OCI-LY3 (cell line): ENCODE measurements around the gene HNRNPA1.

Experiments used
- H2AFZ ChIP-seq: fragments of 200-600, 300-600 bp; shearing (Covaris generic); 2 replicates; pipeline ENCODE4 v1.6.0; 2014; ENCODE audit warnings: antibody characterized with exemption, low read depth, low read length
- H3K27ac ChIP-seq: fragments of 200-600, 300-600 bp; sonication (generic); 2 replicates; pipeline ENCODE4 v1.5.1; 2014; ENCODE audit warnings: mild to moderate bottlenecking, low read length, moderate library complexity, mixed read lengths
- H3K27me3 ChIP-seq: fragments of 200-600, 300-600 bp; sonication (generic); 2 replicates; pipeline ENCODE4 v1.6.1; 2014; ENCODE audit warnings: low read depth, low read length, mixed read lengths
- H3K36me3 ChIP-seq: fragments of 200-600, 300-600 bp; sonication (generic); replicated peaks from 2 replicates; pipeline ENCODE3; 2014; ENCODE audit warnings: low read depth, low read length, mixed read lengths
- H3K4me1 ChIP-seq: fragments of 300-600, 200-600 bp; sonication (generic); 2 replicates; pipeline ENCODE4 v1.6.1; 2014; ENCODE audit warnings: low read length, mixed read lengths
- H3K4me2 ChIP-seq: fragments of 200-600, 300-600 bp; sonication (generic); 2 replicates; pipeline ENCODE4 v1.6.1; 2014; ENCODE audit warnings: low read length, mixed read lengths
- H3K4me3 ChIP-seq: fragments of 300-600, 200-600 bp; sonication (generic); 2 replicates; pipeline ENCODE4 v1.5.1; 2014; ENCODE audit warnings: antibody characterized with exemption, mild to moderate bottlenecking, low read length, moderate library complexity
- H3K79me2 ChIP-seq: fragments of 300-600, 200-600 bp; shearing (Covaris generic); 2 replicates; pipeline ENCODE4 v1.6.1; 2014; ENCODE audit warnings: mild to moderate bottlenecking, low read length, mixed read lengths
- H3K9ac ChIP-seq: fragments of 300-600, 200-600 bp; shearing (Covaris generic); 2 replicates; pipeline ENCODE4 v1.6.0; 2014; ENCODE audit warnings: mild to moderate bottlenecking, low read length, moderate library complexity
- H3K9me3 ChIP-seq: fragments of 200-600, 300-600 bp; shearing (Covaris generic); 2 replicates; pipeline ENCODE4 v1.6.1; 2014; ENCODE audit warnings: low read length, mixed read lengths; ENCODE audit not compliant: insufficient read depth
- H4K20me1 ChIP-seq: fragments of 200-600, 300-600 bp; sonication (generic); 2 replicates; pipeline ENCODE4 v1.6.1; 2016; ENCODE audit warnings: low read length, mixed read lengths; ENCODE audit not compliant: insufficient read depth
- EZH2phosphoT487 ChIP-seq: fragments of 200-600 bp; shearing (Covaris generic); IDR thresholded peaks from 2 replicates; pipeline ENCODE4 v1.6.1; 2018; ENCODE audit warnings: antibody characterized with exemption, mixed run types, low read depth
- TF ChIP-seq, protein P1 (sequence below): fragments of 200-600, 300-600 bp; sonication (generic); IDR thresholded peaks from 2 replicates; pipeline ENCODE4 v1.5.1; 2014; ENCODE audit warnings: antibody characterized with exemption, low read length, low read depth

The HNRNPA1 gene

DNA sequence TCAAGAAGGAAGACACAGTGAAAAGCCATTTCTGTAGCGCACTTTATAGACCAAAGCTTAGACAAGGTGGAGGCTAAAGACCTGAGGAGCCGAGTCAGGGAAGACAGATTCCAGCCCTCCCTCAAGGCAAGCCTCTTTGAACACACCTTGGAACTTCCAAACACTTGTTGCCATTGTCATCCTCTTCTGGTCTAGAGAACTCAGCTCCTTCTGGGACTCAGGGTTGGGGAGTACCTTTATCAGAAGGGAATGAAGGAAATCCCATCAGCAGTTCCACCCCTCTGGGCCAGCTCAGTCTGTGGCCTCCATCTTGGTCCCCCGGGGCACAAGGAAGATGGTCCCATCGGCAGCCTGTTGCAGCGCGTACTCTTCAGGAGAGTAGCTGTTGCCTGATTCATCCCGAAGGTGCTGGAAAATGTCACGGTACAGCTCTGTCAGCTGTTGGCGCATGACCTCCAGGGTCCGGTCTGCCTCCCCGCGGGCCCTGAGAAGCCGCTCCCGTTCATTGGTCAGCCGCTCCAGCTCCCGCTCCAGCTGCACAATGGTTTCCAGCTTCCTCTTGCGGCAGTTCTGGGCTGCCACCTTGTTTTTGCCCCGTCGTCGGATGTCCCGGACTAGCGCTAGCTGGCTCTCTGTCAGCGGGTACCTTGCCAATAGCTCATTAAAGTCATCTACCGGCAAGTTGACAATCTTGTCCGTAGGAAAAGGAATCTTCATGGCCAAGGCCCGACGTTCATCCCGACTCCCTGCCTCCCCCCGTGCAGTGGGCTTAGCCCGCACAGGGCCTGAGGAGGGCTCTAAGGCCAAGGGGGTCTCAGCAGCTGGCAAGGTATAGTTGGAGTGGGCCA lies 11.8 kb downstream of the HNRNPA1 start:
- no peaks in the 10 kb centered on the region for H3K9me3 ChIP-seq
- H3K4me1 ChIP-seq: no peaks in the 10 kb centered on the region
- no peak overlapping the region for H3K4me3 ChIP-seq
- no peak overlapping the region for H3K27ac ChIP-seq
- H3K9ac ChIP-seq: no peak overlapping the region
- H4K20me1 ChIP-seq: peaks cover 5% of the 10 kb centered on the region
- no peaks in the 10 kb centered on the region for H3K79me2 ChIP-seq
- H2AFZ ChIP-seq: no peak overlapping the region
- H3K27me3 ChIP-seq: no peaks in the 10 kb centered on the region; the same call in 1 of the 2 replicates
- H3K4me2 ChIP-seq: no peak overlapping the region
- no peak for TF ChIP-seq EZH2phosphoT487
- TF ChIP-seq, protein P1, sequence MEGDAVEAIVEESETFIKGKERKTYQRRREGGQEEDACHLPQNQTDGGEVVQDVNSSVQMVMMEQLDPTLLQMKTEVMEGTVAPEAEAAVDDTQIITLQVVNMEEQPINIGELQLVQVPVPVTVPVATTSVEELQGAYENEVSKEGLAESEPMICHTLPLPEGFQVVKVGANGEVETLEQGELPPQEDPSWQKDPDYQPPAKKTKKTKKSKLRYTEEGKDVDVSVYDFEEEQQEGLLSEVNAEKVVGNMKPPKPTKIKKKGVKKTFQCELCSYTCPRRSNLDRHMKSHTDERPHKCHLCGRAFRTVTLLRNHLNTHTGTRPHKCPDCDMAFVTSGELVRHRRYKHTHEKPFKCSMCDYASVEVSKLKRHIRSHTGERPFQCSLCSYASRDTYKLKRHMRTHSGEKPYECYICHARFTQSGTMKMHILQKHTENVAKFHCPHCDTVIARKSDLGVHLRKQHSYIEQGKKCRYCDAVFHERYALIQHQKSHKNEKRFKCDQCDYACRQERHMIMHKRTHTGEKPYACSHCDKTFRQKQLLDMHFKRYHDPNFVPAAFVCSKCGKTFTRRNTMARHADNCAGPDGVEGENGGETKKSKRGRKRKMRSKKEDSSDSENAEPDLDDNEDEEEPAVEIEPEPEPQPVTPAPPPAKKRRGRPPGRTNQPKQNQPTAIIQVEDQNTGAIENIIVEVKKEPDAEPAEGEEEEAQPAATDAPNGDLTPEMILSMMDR: no peak
- peaks cover 7% of the 10 kb centered on the region for H3K36me3 ChIP-seq

DNA sequence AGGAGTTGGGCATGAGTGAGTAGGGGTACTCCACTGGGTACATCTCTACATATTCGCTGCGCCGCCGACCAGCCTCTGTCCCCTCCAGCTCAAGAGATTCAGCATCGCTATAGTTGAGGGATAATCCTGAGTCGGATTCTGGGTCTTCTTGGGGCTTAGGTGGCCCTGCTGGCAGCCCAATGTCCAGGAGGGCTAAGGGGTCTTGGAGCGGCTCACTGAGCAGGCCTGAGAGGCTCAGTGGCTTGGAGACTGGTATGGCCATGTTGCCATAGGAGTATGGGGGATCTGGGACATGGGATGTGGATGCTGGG lies 12.4 kb downstream of the HNRNPA1 start:
- Histone ChIP-seq H3K27me3 (peaks cover 3% of the 10 kb centered on the region; the same call in 1 of the 2 replicates), H3K36me3 (peaks cover 1% of the 10 kb centered on the region), H2AFZ (no peak overlapping the region), H4K20me1 (no peaks in the 10 kb centered on the region; the same call in 1 of the 2 replicates), H3K4me1 (no peaks in the 10 kb centered on the region), H3K27ac (no peak overlapping the region), H3K79me2 (no peaks in the 10 kb centered on the region), H3K4me3 (no peak overlapping the region), H3K9ac (no peak overlapping the region), H3K9me3 (no peaks in the 10 kb centered on the region), H3K4me2 (no peak overlapping the region)
- TF ChIP-seq, protein P1: no peak

DNA sequence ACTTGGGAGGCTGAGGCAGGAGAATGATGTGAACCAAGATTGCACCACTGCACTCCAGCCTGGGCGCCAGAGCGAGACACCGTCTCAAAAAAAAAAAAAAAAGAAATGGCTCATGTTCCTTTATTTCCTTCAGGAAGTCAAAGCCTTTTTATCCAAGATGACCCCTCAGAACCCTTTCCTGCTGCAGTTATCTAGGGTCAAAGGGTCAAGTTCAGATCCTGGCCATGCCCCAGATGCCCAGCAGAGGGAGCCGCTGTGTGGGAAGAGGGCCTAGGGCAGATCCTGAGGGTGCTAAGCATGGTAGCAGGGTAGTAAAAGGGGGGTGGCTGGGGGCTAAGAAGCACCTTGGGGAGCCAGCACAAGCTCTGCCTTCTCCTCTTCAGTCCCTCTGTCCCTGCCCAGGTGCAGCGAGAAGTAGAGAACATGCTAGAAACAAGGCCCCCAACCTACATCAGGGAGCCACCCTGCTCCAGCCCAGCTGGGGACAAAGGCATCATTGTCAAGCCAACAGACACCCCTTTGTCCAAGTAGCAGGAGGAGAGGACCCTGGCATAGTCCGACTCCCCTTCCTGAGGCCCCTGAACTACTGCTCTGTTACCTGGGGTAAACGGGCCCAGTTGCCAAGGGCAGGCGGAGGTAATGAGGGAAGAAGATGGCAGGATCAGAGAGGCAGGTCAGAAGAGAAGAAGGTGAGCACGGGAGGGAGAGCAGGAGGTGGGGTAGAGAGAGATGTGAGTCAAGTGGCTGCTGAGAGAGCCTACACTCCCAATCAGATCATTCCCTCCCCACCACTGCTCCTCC lies 13.8 kb downstream of the HNRNPA1 start:
- Histone ChIP-seq H3K79me2 (no peaks in the 10 kb centered on the region), H3K27ac (no peak overlapping the region), H3K36me3 (no peaks in the 10 kb centered on the region), H3K27me3 (peaks cover 15% of the 10 kb centered on the region), H3K4me1 (no peaks in the 10 kb centered on the region), H4K20me1 (no peaks in the 10 kb centered on the region), H2AFZ (no peak overlapping the region), H3K4me3 (no peak overlapping the region), H3K9me3 (no peaks in the 10 kb centered on the region), H3K9ac (no peak overlapping the region), H3K4me2 (no peak overlapping the region)
- TF ChIP-seq, protein P1: peak; percentile 79
- TF ChIP-seq EZH2phosphoT487: no peak

DNA sequence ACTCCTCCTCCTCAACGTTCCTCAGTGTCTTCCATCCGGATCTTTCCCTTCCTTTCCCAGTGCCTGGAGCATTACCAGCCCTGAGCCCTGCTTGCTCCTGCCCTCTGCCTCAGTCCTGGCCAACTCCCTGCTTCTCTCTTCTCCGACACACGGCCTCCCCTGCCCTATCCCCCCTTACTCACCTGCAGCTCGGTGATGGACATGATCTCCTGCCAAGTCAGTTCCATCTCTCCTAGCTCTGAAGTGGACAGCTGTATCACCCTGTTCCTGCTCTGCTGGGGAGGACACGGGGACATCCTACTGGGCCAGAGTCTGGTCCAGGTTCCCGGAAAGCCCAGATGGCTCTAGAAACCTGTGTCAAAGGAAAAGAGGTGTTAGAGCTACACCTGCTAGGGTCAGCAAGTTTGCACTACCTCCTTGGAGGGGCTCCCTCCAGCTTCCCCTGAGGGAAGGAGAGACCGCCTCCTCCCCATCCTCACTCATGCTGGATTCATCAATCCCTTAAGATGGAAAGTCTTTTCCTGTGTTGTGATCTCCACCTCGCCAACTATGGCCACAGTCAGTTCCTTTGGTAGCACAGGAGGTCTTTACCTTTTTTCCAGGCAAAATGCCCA lies 14.5 kb downstream of the HNRNPA1 start:
- no peaks in the 10 kb centered on the region for H3K36me3 ChIP-seq
- no peak overlapping the region for H3K9ac ChIP-seq
- H3K4me3 ChIP-seq: no peak overlapping the region

More for the DNA sequence above, 14.5 kb downstream of the HNRNPA1 start:
- H3K9me3 ChIP-seq: no peaks in the 10 kb centered on the region
- no peaks in the 10 kb centered on the region for H3K4me1 ChIP-seq
- no peak overlapping the region for H3K27ac ChIP-seq
- peaks cover 22% of the 10 kb centered on the region for H3K27me3 ChIP-seq
- H3K79me2 ChIP-seq: no peaks in the 10 kb centered on the region
- TF ChIP-seq, protein P1: no peak
- no peak for TF ChIP-seq EZH2phosphoT487
- no peak overlapping the region for H3K4me2 ChIP-seq
- H4K20me1 ChIP-seq: no peaks in the 10 kb centered on the region
- H2AFZ ChIP-seq: no peak overlapping the region
